Neural progenitor cell (in vitro differentiated cells): ENCODE results near the gene WNT6. TPM values are rescaled to one million over a fixed set of nuclear protein-coding genes. Genes with fewer than 3 reads are reported as not detected.

Experiments
- DNase-seq: peaks from one replicate; pipeline ENCODE4 v3.0.0-alpha.2; 2016; ENCODE audit warnings: low spot score
- H2AFZ ChIP-seq: fragments of 200-600 bp; sonication (generic); replicated peaks from 2 replicates; pipeline ENCODE4 v1.6.1; 2016; ENCODE audit warnings: antibody characterized with exemption
- H3F3A ChIP-seq: fragments of 200-600 bp; sonication (generic); 2 replicates; pipeline ENCODE4 v1.6.1; 2016; ENCODE audit warnings: antibody characterized with exemption, low read depth
- H3K27ac ChIP-seq: fragments of 200-600 bp; sonication (generic); 2 replicates; pipeline ENCODE4 v1.5.1; 2016; ENCODE audit warnings: mild to moderate bottlenecking
- H3K27me3 ChIP-seq: fragments of 200-600 bp; sonication (generic); 2 replicates; pipeline ENCODE4 v1.6.1; 2016; ENCODE audit warnings: mild to moderate bottlenecking, moderate library complexity
- H3K36me3 ChIP-seq: fragments of 200-600 bp; sonication (generic); 2 replicates; pipeline ENCODE4 v1.5.1; 2016
- H3K4me1 ChIP-seq: fragments of 200-600 bp; sonication (generic); 2 replicates; pipeline ENCODE4 v1.6.1; 2016; ENCODE audit warnings: mixed run types
- H3K4me2 ChIP-seq: fragments of 200-600 bp; sonication (generic); 2 replicates; pipeline ENCODE4 v1.6.1; 2016
- H3K4me3 ChIP-seq: fragments of 200-600 bp; sonication (generic); 2 replicates; pipeline ENCODE4 v1.5.1; 2016
- H3K79me2 ChIP-seq: fragments of 200-600 bp; sonication (generic); 2 replicates; pipeline ENCODE4 v1.6.1; 2016; ENCODE audit warnings: low read depth
- H3K9ac ChIP-seq: fragments of 200-600 bp; sonication (generic); 2 replicates; pipeline ENCODE4 v1.6.1; 2016
- H3K9me3 ChIP-seq: fragments of 200-600 bp; sonication (generic); 2 replicates; pipeline ENCODE4 v1.5.1; 2016; ENCODE audit warnings: low read depth
- H4K20me1 ChIP-seq: fragments of 200-600 bp; sonication (generic); 2 replicates; pipeline ENCODE4 v1.6.1; 2016; ENCODE audit warnings: low read depth
- H3K27ac Mint-ChIP-seq: 3 replicates; pipeline ENCODE4 v1.8.0; 2021; ENCODE audit warnings: mixed read lengths
- H3K27me3 Mint-ChIP-seq: 2 replicates; pipeline ENCODE4 v1.8.0; 2022; ENCODE audit warnings: low read depth, mild to moderate bottlenecking, inconsistent platforms, moderate library complexity, mixed read lengths; ENCODE audit not compliant: insufficient read depth
- H3K36me3 Mint-ChIP-seq: 3 replicates; pipeline ENCODE4 v1.8.0; 2021; ENCODE audit warnings: mixed read lengths
- H3K4me1 Mint-ChIP-seq: 3 replicates; pipeline ENCODE4 v1.8.0; 2021; ENCODE audit warnings: mixed read lengths
- H3K4me3 Mint-ChIP-seq: 3 replicates; pipeline ENCODE4 v1.8.0; 2021; ENCODE audit warnings: mild to moderate bottlenecking, moderate library complexity, mixed read lengths
- H3K9me3 Mint-ChIP-seq: 3 replicates; pipeline ENCODE4 v1.8.0; 2020; ENCODE audit warnings: mixed read lengths
- CTCF ChIP-seq: fragments of 200-600 bp; sonication (generic); IDR thresholded peaks from 2 replicates; pipeline ENCODE4 v1.5.1; 2017; ENCODE audit warnings: antibody characterized with exemption, mild to moderate bottlenecking
- EZH2 ChIP-seq: fragments of 200-600 bp; sonication (generic); IDR thresholded peaks from 2 replicates; pipeline ENCODE4 v1.6.1; 2017; ENCODE audit warnings: antibody characterized with exemption, mild to moderate bottlenecking, moderate library complexity
- EZH2phosphoT487 ChIP-seq: fragments of 200-600 bp; sonication (generic); IDR thresholded peaks from 2 replicates; pipeline ENCODE4 v1.6.1; 2017; ENCODE audit warnings: antibody characterized with exemption
- total RNA-seq: library from RNA; depleted of rRNA; stranded (reverse); fragments of >200 nt; gene quantifications from 2 replicates; pipeline ENCODE4 v1.2.3, GENCODE V29; 2015; ENCODE audit warnings: low replicate concordance

WNT6 gene
- total RNA-seq, 1 donor from 2014 or later, result not detected

- Histone ChIP-seq H3K4me1 (no peaks in the 10 kb centered on the region), H3F3A (no peaks in the 10 kb centered on the region), H3K36me3 (no peaks in the 10 kb centered on the region), H3K4me2 (no peak overlapping the region), H2AFZ (no peak overlapping the region), H3K27ac (no peak overlapping the region), H3K27me3 (no peaks in the 10 kb centered on the region), H3K79me2 (no peaks in the 10 kb centered on the region), H3K9me3 (no peaks in the 10 kb centered on the region), H3K4me3 (no peak overlapping the region), H3K9ac (no peak overlapping the region), H4K20me1 (no peaks in the 10 kb centered on the region)
- H3K4me3 Mint-ChIP-seq, result no peak overlapping the region
- no peak for DNase-seq
- no peaks in the 10 kb centered on the region for H3K9me3 Mint-ChIP-seq
- no peaks in the 10 kb centered on the region for H3K4me1 Mint-ChIP-seq
- peaks cover 10% of the 10 kb centered on the region for H3K27me3 Mint-ChIP-seq
- H3K36me3 Mint-ChIP-seq, result no peaks in the 10 kb centered on the region
- TF ChIP-seq EZH2phosphoT487, result no peak
- no peak for TF ChIP-seq CTCF
- TF ChIP-seq EZH2, result no peak
- no peak overlapping the region for H3K27ac Mint-ChIP-seq
These were observed 31.2 kb upstream of the WNT6 start for GRCh38 chr2:218828477-218828778.

GRCh38 chr2:218829868-218830451 is 29.6 kb upstream of the WNT6 start:
- H3K9me3 Mint-ChIP-seq, result no peaks in the 10 kb centered on the region
- TF ChIP-seq EZH2phosphoT487, result no peak
- TF ChIP-seq EZH2, result no peak
- no peak for TF ChIP-seq CTCF
- DNase-seq, result no peak

GRCh38 chr2:218830526-218831306 is 28.9 kb upstream of the WNT6 start:
- no peaks in the 10 kb centered on the region for H3K36me3 Mint-ChIP-seq
- no peak overlapping the region for H3K27ac Mint-ChIP-seq
- H3K9me3 Mint-ChIP-seq, result no peaks in the 10 kb centered on the region
- peaks cover 12% of the 10 kb centered on the region for H3K27me3 Mint-ChIP-seq
- H3K4me1 Mint-ChIP-seq, result no peaks in the 10 kb centered on the region
- Histone ChIP-seq H2AFZ (no peak overlapping the region), H3K36me3 (no peaks in the 10 kb centered on the region), H3K79me2 (no peaks in the 10 kb centered on the region), H3F3A (no peaks in the 10 kb centered on the region), H4K20me1 (no peaks in the 10 kb centered on the region), H3K9ac (no peak overlapping the region), H3K4me1 (no peaks in the 10 kb centered on the region), H3K9me3 (no peaks in the 10 kb centered on the region), H3K4me2 (no peak overlapping the region), H3K27ac (no peak overlapping the region), H3K27me3 (peaks cover 18% of the 10 kb centered on the region), H3K4me3 (no peak overlapping the region)
- DNase-seq, result no peak
- TF ChIP-seq EZH2phosphoT487, result no peak
- no peak for TF ChIP-seq EZH2
- TF ChIP-seq CTCF, result no peak
- no peak overlapping the region for H3K4me3 Mint-ChIP-seq

More at GRCh38 chr2:218829868-218830451, 29.6 kb upstream of the WNT6 start:
- no peak overlapping the region for H3K9ac ChIP-seq
- no peaks in the 10 kb centered on the region for H3K79me2 ChIP-seq
- H4K20me1 ChIP-seq, result no peaks in the 10 kb centered on the region
- Mint-ChIP-seq H3K36me3 (no peaks in the 10 kb centered on the region), H3K4me3 (no peak overlapping the region), H3K27me3 (peaks cover 12% of the 10 kb centered on the region), H3K4me1 (no peaks in the 10 kb centered on the region), H3K27ac (no peak overlapping the region)
- no peak overlapping the region for H2AFZ ChIP-seq
- H3K4me2 ChIP-seq, result no peak overlapping the region
- H3K36me3 ChIP-seq, result no peaks in the 10 kb centered on the region
- peaks cover 10% of the 10 kb centered on the region for H3K27me3 ChIP-seq
- no peak overlapping the region for H3K4me3 ChIP-seq
- H3K27ac ChIP-seq, result no peak overlapping the region
- H3F3A ChIP-seq, result no peaks in the 10 kb centered on the region
- no peaks in the 10 kb centered on the region for H3K9me3 ChIP-seq
- no peaks in the 10 kb centered on the region for H3K4me1 ChIP-seq
